MCF 10A (cell line): Measurements from ENCODE around the gene ALKAL2. TPM values are rescaled to one million over a fixed set of nuclear protein-coding genes. Genes with fewer than 3 reads are reported as not detected.
"Not testable (repeated sequence)": the region's sequence is repeated elsewhere in the genome, so short reads cannot be mapped to it uniquely, and the experiment has no call there.

Experiments
- Bru-seq: library from RNA; stranded (reverse); fragments of 400-500 nt; gene quantifications from one replicate; lab custom pipeline; 2021; lab: Mats Ljungman, UMichigan
- BruChase-seq, 2 experiments: library from RNA; stranded (reverse); fragments of 400-500 nt; gene quantifications; one replicate each; lab custom pipeline; 2021; lab: Mats Ljungman, UMichigan
- BruUV-seq: library from RNA; stranded (reverse); fragments of 400-500 nt; replicated peaks from 2 replicates; lab custom pipeline; 2021; lab: Mats Ljungman, UMichigan
- CTCF ChIA-PET: fragments of 300-600 bp; sonication (Branson Sonifier 250); formaldehyde crosslinking; extraction: SDS; loops from one replicate; lab custom pipeline; 2021; ENCODE audit warnings: antibody characterized with exemption, inconsistent platforms; lab: Yijun Ruan, JAX
- POLR2A ChIA-PET: fragments of 300-600, 350-650 bp; sonication (Branson Sonifier 250); formaldehyde crosslinking; extraction: SDS; loops from one replicate; lab custom pipeline; 2020; ENCODE audit warnings: antibody characterized with exemption, inconsistent platforms; lab: Yijun Ruan, JAX
- DNase-seq: peaks from one replicate; pipeline ENCODE4 v3.0.0-alpha.2; 2018; ENCODE audit not compliant: unreplicated experiment
- H3K27ac Mint-ChIP-seq: one replicate; pipeline ENCODE4 v1.8.0; 2022; ENCODE audit warnings: mild to moderate bottlenecking, low read depth, mixed read lengths; ENCODE audit not compliant: unreplicated experiment
- H3K27me3 Mint-ChIP-seq: one replicate; pipeline ENCODE4 v1.8.0; 2022; ENCODE audit warnings: mixed read lengths; ENCODE audit not compliant: insufficient read depth, unreplicated experiment
- H3K36me3 Mint-ChIP-seq: one replicate; pipeline ENCODE4 v1.8.0; 2022; ENCODE audit warnings: mild to moderate bottlenecking, moderate library complexity, mixed read lengths; ENCODE audit not compliant: insufficient read depth, unreplicated experiment
- H3K4me1 Mint-ChIP-seq: one replicate; pipeline ENCODE4 v1.8.0; 2022; ENCODE audit warnings: mixed read lengths; ENCODE audit not compliant: insufficient read depth, unreplicated experiment
- H3K4me3 Mint-ChIP-seq: one replicate; pipeline ENCODE4 v1.8.0; 2022; ENCODE audit warnings: mild to moderate bottlenecking, moderate library complexity, mixed read lengths; ENCODE audit not compliant: unreplicated experiment
- H3K9me3 Mint-ChIP-seq: one replicate; pipeline ENCODE4 v1.8.0; 2022; ENCODE audit warnings: mixed read lengths; ENCODE audit not compliant: unreplicated experiment
- CTCF ChIP-seq: fragments of 200-600 bp; IDR thresholded peaks from one replicate; pipeline ENCODE4 v1.8.0; 2022; ENCODE audit warnings: antibody characterized with exemption, mild to moderate bottlenecking; ENCODE audit not compliant: unreplicated experiment
- intact Hi-C: fragments of 100-400 bp; cut with micrococcal nuclease; formaldehyde crosslinking; loops from 2 replicates; pipeline ENCODE4 v1.14.1; 2022
- long read RNA-seq: library from polyadenylated mRNA; stranded (forward); transcript quantifications from one replicate; pipeline ENCODE4 v2.0.0, GENCODE V29; 2022
- total RNA-seq: library from RNA; stranded (reverse); gene quantifications from 2 replicates; pipeline ENCODE4 v1.2.3, GENCODE V29; 2022

The ALKAL2 gene, protein sequence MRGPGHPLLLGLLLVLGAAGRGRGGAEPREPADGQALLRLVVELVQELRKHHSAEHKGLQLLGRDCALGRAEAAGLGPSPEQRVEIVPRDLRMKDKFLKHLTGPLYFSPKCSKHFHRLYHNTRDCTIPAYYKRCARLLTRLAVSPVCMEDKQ
- total RNA-seq (not detected in 2 replicates), Bru-seq, nascent RNA (not detected), BruChase-seq, experiment 1, labeled RNA remaining after a 6-hour chase (not detected), BruChase-seq, experiment 2, labeled RNA remaining after a 2-hour chase (not detected)
- long read RNA-seq: 0 reads

DNA sequence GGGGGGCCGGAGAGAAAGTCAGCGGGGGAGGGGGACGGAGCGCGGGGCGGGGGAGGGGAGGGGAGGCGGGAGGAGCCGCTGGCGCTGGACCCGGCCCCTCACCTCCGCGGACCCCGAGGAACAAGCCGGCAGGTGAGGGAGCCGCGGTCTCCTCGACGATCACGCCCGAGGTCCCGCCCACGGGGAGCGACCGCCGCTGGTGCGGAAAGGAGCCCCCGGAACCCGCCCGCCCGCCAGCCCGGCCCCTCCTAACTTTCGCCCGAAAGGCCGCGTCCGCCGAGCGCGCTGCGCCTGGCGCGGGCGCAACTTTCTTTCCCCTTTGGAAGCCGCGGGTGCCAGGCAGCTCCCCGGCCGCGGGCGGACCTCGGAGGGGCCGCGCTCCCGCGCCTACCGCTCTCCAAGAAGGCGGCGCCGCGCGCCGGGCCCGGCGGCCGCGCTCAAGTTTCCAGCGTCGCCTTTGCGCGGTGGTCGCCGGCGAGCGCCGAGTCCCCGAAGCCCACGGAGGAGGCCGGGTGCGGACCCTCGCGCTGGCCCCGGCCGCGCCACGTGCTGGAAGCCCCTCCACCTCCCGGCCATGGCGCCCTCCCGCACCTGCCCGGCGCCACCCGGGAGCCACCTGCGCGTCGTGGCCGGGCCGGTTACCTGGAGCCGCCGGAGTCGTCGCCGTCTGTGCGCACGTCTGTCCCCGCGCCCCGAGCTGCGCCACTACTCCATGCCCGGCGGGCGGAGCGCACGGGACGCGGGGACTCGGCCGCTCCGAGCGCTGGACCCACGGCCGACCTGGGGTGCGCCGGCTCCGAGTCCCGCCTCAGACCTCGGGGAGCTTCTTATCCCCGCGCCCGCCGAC, at the start of gene ALKAL2:
Gene ALKAL2 (minus strand): TSS at position 181 of the 847 bp plus-strand sequence. CDS start 256 bp downstream, outside the sequence.
- Mint-ChIP-seq H3K27me3 (no peaks in the 10 kb centered on the region), H3K27ac (no peak within 1 kb of the TSS), H3K4me3 (no peak within 1 kb of the TSS), H3K9me3 (no peaks in the 10 kb centered on the region), H3K36me3 (no peaks in the 10 kb centered on the region), H3K4me1 (peaks cover 12% of the 10 kb centered on the region)
- no peak for DNase-seq
- intact Hi-C loops: no loop called here
- no TSS peak for BruUV-seq
- ChIA-PET CTCF (interaction anchor here (0.6 kb wide), 1 partner anchor 85 kb away, joined by 3 read pairs; no protein-coding TSS in a partner anchor), POLR2A (no interaction called here)
- no peak for TF ChIP-seq CTCF

GRCh38 chr2:336949-337348, 49.1 kb upstream of the ALKAL2 start:
- H3K36me3 Mint-ChIP-seq, CTCF ChIA-PET, intact Hi-C loops, H3K4me1 Mint-ChIP-seq, POLR2A ChIA-PET, DNase-seq, BruUV-seq, H3K27ac Mint-ChIP-seq, H3K4me3 Mint-ChIP-seq: not testable (repeated sequence)
- peaks cover 11% of the 10 kb centered on the region for H3K27me3 Mint-ChIP-seq
- H3K9me3 Mint-ChIP-seq: peaks cover 17% of the 10 kb centered on the region

DNA sequence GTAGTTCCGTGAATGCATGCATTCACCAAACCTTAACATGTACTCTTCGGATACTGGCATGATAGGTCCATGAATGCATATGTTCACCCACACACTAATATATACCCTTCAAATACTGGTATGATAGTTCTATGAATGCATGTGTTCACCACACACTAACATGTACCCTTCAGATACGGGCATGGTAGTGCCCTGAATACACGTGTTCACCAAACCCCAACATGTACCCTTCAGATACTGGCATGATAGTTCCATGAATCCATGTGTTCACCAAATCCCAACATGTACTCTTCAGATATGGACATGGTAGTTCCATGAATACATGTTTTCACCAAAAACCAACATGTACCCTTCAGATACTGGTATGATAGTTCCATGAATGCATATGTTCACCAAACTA, 48.5 kb upstream of the ALKAL2 start:
- intact Hi-C loops: no loop called here
- CTCF ChIA-PET: no interaction called here
- Mint-ChIP-seq H3K9me3 (peaks cover 17% of the 10 kb centered on the region), H3K4me1 (no peaks in the 10 kb centered on the region), H3K27ac (no peak overlapping the region), H3K36me3 (no peaks in the 10 kb centered on the region), H3K4me3 (no peak overlapping the region), H3K27me3 (peaks cover 5% of the 10 kb centered on the region)
- DNase-seq: no peak
- POLR2A ChIA-PET: no interaction called here
- TF ChIP-seq CTCF: no peak
- no TSS peak for BruUV-seq

DNA sequence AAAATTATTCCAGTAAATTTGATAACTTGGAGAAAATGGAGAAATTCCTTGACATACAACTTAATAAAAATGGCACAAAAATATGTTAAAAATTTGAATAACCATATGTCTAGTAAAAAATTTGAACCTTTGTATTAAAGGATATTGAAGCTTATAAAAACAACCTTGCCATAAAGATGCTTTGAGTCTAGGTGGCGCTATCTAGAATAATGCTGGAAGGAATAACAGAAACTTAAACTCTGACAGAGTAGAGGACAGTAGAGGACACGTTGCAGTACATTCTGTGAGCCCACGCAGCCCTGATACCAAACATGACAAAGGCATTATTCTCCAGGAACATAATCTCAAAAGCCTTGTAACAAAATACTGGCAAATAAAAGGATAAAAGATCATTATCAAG, 44.7 kb upstream of the ALKAL2 start:
- no TSS peak for BruUV-seq
- intact Hi-C loops: no loop called here
- Mint-ChIP-seq H3K9me3 (peaks cover 25% of the 10 kb centered on the region), H3K4me1 (peaks cover 5% of the 10 kb centered on the region), H3K27me3 (no peaks in the 10 kb centered on the region), H3K27ac (no peak overlapping the region), H3K4me3 (no peak overlapping the region), H3K36me3 (no peaks in the 10 kb centered on the region)
- peak; percentile 14 for DNase-seq
- TF ChIP-seq CTCF: no peak
- ChIA-PET POLR2A (interaction anchor here (1.3 kb wide), 1 partner anchor 10 kb away, joined by 3 read pairs; no protein-coding TSS in a partner anchor), CTCF (no interaction called here)
